Measurements from ENCODE around the gene SMNDC1.
A peak's percentile ranks its signal among the peaks of the same experiment; 100 is the strongest.

The SMNDC1 gene

GRCh38 chr10:110244550-110244949, 60.2 kb downstream of the SMNDC1 start:
- DNase-seq, result no peak

- no peak for DNase-seq
Observed at GRCh38 chr10:110242511-110242910, 62.2 kb downstream of the SMNDC1 start.

DNA sequence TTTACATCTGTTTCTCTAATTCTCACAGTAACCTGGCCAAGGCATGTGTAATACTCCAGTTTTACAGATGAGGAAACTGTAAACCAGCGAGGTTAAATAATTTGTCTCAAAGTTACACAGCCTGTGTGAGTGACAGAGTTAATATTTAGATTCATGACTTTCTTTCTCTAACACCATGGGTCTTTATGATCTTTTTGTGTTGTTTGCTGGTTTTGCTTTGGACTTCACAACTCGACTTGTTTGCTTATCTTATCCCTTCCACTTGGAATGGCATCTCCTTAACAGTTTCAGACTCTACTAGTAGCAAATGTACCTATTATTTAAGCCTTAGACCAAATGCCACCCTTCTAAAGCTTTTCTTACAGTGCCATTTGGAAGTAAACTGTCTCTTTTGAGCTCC, 62.9 kb downstream of the SMNDC1 start:
- peak; percentile 9 for DNase-seq

DNA sequence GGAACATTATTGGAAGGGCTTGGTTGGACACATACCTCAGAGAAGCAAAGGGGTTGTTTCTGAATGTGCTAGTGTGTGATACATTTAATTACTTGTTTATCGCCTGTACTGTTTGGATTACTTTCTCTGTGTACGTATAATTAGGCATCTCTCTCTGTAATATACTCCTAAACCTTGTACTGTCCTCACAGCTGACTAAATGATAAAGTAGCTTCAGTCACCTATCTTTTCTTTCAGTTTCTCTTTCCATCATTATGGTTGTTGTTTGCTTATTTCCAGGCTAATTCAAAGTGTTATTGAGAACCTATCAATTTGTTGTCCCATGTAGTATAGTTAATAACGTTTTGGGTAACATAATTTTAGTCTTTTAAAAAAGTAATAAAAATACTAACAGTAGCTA, 63.3 kb downstream of the SMNDC1 start:
- no peak for DNase-seq
